ENCODE data around the gene GBGT1.
A peak's percentile ranks its signal among the peaks of the same experiment; 100 is the strongest.

GBGT1 gene

GRCh38 chr9:133121915-133122550, 41.7 kb downstream of the GBGT1 start:
- no peak for DNase-seq (ENCODE audit: low read depth)
- no peak overlapping the region for H3K4me3 ChIP-seq (ENCODE audit: low read depth, low read length)
- no peak for TF ChIP-seq CTCF (conservative IDR thresholded peaks at IDR 0.05; ENCODE audit: low read depth, low read length)

- no peak for TF ChIP-seq CTCF (conservative IDR thresholded peaks at IDR 0.05; ENCODE audit: low read depth, low read length)
- H3K4me3 ChIP-seq (ENCODE audit: low read depth, low read length): peak within 1 kb of the TSS; percentile 68
- peak; percentile 83 for DNase-seq (ENCODE audit: low read depth)
Observed at GRCh38 chr9:133121198-133121914, 42.4 kb downstream of the GBGT1 start, which contains the start of gene RALGDS. TSS of gene RALGDS (minus strand) at chr9:133121240. CDS start at chr9:133121154, 86 bp downstream.

- DNase-seq (ENCODE audit: low read depth): no peak
- H3K4me3 ChIP-seq (ENCODE audit: low read depth, low read length): peak overlapping the region; percentile 68
- no peak for TF ChIP-seq CTCF (conservative IDR thresholded peaks at IDR 0.05; ENCODE audit: low read depth, low read length)
Observed at GRCh38 chr9:133120501-133121197, 43.1 kb downstream of the GBGT1 start.

GRCh38 chr9:133119846-133120500, 43.7 kb downstream of the GBGT1 start:
- DNase-seq (ENCODE audit: low read depth): no peak
- H3K4me3 ChIP-seq (ENCODE audit: low read depth, low read length): peak overlapping the region; percentile 68
- no peak for TF ChIP-seq CTCF (conservative IDR thresholded peaks at IDR 0.05; ENCODE audit: low read depth, low read length)

- peak; percentile 13 for DNase-seq (ENCODE audit: low read depth)
- no peak for TF ChIP-seq CTCF (conservative IDR thresholded peaks at IDR 0.05; ENCODE audit: low read depth, low read length)
- peak overlapping the region; percentile 68 for H3K4me3 ChIP-seq (ENCODE audit: low read depth, low read length)
Observed at GRCh38 chr9:133119103-133119845, 44.4 kb downstream of the GBGT1 start.

GRCh38 chr9:133118568-133118967, 45.1 kb downstream of the GBGT1 start:
- DNase-seq (ENCODE audit: low read depth): no peak
- no peak overlapping the region for H3K4me3 ChIP-seq (ENCODE audit: low read depth, low read length)
- no peak for TF ChIP-seq CTCF (conservative IDR thresholded peaks at IDR 0.05; ENCODE audit: low read depth, low read length)

Data from choroid plexus epithelial cell (primary cell).